CD4-positive, alpha-beta T cell treated with Interleukin-17A for 1 hour (primary cell): ENCODE data around the gene DGCR8.

Experiments used
- DNase-seq: peaks from one replicate; pipeline ENCODE4 v3.0.0-alpha.2; 2020

Gene DGCR8

DNA sequence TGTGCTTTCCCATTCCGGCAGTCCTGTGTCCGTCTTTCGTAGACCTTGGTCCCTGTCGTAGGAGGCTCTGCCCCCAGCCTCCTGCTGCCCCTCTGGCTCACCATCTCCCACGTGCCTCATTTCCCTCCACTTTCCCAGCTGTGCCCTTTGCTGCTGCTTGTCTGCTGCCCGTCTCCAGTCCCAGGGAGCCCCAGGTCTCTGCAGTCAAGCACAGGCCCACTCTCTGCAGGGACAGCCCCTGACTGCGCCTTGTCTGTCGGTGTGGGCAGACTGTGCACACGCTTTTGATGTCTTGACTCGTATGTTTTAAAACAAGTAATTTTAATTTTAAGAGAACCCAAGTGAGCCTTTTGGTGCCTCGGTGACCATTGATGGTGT, 12.4 kb downstream of the DGCR8 start:
- no peak for DNase-seq

DNA sequence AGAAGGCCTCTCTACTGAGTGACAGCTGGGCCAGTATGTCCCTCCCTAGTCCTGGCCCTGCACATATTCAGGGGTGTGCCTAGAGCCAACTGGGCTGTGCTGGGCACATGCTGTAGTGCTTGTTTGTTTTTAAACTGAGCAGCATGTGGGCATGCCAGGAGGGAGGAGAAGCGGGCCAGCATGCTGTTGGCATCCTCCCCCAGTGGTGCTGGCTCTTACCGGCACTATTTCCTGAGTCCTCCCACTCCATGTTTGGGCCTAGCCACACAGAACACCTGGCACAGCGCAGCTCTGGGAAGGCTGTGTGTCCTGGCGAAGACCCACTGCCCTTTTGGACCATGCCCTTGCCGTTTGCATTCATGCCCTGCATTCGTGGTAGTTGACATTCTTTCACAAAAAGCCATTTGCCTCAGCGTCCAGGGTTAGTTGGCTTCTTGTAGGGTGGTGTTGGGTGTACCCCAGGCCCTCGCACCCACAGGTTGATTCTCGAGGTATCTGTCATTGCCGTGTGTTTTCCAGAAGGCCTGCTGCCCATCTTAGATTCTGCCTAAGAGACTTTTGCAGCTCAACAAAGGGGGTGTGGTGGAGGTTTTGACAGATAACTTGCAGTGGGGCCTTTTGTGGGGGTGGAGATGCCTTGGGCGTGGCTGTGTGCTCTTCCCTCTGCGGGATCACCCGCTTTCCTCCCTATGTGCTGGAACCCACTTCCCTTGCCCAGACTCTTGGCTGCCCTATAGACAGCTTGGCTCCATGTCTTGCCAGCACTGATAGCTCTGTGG, 13.6 kb downstream of the DGCR8 start:
- no peak for DNase-seq

DNA sequence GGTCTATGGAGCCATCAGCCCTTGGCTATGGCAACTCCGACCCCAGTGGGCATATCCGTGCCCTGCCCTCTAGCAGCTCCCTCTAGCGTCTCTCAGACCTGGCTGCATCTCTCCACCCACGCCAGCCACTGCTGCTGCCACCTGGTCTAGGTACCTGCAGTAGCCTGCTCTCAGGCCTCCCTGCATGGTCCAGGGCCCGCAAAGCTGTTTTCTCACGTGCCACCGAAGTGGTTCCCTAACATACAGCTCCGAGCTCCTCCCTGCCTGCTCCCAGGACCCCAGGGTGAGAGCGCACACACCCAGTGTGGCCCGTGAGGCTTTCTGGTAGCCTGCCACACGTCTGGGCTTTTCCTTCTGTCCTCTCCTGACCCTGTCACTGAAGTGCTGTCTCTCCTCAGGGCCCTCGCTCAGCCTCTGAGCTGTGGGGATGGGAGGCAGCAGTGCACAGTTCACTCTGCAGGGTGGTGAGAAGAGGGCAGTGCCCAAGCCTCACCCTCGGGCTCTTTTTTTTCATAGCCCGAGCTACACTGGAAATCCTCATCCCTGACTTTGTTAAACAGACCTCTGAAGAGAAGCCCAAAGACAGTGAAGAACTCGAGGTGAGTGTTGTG, 14.3 kb downstream of the DGCR8 start:
- DNase-seq = no peak

DNA sequence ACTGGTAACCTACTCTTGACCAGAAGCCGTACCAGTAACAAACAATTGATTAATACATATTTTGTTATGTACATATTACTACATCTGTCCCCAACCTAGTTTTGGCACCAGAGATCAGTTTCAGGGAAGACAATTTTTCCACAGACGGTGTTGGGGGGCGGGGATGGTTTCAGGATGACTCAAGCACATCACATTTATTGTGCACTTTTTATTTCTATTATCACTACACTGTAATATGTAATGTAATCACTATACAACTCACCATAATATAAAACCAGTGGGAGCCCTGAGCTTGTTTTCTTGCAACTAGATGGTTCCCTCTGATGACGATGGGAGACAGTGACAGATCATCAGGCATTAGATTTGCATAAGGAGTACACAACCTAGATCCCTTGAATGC, 15.5 kb downstream of the DGCR8 start:
- no peak for DNase-seq

DNA sequence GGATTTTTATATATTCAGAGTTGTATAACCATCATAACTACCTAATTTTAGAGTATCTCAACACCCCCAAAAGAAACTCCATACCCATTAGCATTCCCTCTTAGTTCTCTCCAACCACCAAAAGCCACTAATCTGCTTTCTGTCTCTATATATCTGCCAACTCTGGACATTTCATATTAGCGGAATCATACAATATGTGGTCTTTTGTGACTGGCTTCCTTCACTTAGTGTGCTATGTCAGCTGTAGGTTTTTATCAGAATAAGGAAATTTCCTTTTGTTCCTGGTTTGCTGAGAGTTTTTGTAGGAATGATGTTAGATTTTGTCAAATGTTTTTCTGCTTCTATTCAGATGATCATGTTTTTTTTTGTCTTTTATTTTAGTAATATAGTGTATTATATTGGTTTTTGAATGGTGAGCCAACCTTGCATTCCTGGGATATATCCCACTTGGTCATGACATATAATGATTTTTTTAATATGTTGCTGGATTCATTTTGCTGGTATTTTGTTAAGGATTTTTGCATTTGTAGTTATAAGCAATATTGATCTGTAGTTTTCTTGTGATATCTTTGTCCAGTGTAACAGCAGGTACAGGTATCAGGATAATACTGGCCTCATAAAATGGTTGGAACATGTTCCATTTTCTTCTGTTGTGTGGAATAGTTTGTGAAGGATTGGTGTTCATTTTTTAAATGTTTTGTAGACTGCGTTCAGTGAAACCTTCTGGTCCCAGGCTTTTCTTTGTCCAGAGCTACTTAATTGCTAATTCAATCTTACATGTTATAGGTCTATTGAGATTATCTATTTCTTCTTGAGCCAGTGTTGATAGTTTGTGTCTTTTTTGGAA, 16.8 kb downstream of the DGCR8 start:
- DNase-seq = no peak

DNA sequence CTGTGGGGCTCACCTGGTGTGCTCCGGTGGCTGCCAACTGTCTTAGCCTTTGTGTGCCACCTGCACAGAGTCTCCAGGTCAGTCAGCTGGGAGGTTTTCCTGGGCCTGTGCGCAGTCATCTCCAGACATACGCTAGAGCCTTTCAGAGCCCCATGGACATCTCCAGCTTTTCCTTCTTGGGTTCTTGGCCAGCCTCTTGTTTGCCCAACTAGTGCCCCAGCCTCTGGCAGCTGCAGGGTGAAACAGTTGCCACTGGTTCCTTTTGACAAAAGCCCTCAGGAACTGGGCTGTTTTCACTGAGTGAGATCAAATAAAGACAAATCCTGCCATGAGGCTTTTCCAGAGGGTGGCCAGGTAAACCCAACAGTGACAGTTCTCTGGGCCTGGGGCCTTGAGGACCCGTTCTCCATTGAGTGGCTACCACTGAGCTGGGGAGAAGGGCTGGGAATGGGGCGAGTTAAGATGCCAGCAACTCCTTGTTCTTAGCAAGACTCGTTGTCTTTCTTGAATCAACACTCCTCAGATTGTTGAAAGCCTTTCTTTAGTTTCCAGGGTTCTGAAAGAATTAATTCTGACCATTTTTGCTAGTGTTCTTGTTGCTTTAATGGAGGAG, 19.2 kb downstream of the DGCR8 start:
- no peak for DNase-seq

DNA sequence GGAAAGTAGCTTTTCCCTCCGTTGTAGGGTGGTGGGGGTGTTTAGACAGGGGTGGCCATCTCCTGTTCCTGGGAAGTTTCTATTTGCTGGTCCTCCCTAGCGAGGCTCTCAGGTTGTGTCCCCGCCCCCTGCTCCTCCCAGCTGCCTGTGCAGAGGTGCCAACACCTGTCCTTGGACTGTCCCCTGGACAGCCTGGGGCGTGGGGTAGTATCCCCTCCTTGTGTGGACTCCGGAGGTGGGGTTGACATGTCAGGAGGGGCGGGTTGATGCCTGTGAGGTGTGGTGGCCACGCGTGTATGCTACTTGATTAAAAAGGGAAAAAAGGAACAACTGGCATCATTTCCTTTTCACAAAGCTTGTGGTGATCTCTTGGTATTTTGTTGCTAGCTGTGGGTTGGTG, 21.6 kb downstream of the DGCR8 start:
- DNase-seq = no peak

DNA sequence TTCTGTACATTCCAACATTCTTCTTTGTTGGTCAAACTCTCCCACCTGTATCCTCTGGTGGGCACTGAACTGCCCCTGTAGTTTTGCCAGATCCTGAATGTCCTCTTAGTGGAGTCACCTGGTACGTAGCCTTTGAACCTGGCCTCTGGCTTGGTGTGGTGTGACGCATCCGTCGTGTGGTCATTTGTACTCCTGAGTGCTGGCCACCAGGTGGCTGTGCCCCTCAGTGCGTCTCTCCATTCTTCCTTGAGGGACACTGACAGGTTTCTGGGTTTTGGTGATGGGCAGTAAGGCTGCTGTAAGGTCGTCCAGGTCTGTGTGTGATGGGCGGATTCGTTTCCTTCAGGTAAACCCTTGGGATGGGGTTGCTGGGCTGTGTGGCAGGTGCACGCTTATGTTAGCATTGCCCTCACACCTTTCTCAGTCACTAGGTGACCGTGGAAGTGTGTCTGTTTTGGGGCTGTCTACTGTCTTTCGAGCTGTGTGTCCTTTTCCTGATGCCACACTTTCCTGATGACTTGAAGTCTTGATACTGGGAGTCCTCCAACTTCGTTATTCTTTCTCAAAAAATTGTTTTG, 22.3 kb downstream of the DGCR8 start:
- no peak for DNase-seq

DNA sequence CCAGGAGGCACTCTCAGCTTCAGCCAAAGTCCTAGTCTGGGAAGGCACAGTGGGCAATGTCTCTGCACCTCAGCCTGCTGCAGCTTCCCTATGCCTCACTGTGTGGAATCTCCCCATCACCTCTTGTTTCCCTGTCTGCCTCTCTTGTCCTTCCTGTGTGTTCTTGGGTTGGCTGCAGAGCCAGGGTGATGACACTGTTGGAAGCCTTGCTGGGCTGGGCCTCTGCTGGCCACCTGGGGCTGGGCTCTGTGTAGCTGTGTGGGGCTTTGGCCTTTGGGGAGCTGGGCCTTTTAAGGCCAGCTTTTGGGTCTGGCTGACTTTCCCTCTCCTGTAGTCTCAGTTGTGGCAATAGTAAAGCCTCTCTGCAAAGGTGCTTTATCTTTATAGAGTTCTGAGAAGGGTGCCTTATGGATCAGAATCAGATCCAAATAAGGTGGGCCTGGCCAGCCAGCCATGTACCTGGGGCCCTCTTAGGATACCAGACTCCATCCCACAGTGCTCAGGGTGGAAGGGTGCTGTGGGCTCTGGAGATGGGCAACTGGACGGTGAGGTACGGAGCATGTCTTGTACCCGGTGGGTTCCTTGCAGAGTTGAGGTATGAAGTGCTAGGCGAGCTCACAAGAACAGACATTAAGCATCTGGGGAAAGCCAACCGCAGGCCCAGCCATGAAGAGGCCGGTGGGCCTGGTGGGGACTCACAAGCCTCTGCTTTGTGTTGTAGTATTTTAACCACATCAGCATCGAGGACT, 25.6 kb downstream of the DGCR8 start:
- no peak for DNase-seq

DNA sequence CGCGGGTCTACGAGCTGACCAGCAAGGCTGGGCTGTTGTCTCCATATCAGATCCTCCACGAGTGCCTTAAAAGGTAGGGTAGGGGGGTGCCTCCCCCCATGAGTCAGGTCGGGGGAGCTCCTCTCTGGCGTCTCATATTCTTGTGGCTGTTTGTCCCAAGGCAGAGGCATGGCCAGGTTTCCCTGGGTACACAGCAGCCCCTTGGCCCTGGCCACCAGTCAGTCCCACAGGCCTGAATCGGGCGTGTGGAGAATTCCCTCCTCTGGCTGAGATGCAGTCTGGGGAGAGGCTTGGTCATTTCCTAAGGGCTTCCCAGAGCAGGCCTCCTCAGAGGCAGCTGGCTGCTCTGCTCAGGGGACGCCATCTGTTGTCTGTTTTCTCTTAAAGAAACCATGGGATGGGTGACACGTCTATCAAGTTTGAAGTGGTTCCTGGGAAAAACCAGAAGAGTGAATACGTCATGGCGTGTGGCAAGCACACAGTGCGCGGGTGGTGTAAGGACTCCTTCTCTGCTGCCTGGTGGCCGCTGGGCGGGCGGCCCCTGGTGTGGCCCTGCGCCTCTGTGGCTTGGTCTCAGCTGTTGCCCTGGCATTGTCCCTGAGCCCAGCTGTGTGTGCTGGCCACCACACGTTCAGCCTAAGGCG, 26.3 kb downstream of the DGCR8 start:
- no peak for DNase-seq

DNA sequence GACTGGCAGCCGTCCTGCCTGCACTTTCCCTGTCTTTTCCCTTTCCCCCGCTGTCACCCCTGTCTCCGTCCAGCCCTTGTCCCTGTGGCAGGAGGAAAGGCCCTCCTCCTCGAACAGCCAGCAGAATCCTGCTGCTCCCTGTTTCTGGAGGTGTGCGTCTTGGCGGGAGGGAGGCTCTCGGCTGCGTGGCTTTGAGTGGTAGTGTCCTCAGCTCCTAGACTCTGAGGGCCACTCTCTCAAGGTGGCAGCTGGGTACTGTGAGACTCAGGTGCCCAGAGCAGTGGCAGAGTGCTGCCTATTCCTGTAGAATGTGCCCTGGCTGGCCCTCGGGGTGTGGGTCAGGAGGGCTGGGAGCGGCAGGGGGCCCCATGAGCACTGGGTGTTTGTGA, 26.8 kb downstream of the DGCR8 start:
- DNase-seq = no peak

DNA sequence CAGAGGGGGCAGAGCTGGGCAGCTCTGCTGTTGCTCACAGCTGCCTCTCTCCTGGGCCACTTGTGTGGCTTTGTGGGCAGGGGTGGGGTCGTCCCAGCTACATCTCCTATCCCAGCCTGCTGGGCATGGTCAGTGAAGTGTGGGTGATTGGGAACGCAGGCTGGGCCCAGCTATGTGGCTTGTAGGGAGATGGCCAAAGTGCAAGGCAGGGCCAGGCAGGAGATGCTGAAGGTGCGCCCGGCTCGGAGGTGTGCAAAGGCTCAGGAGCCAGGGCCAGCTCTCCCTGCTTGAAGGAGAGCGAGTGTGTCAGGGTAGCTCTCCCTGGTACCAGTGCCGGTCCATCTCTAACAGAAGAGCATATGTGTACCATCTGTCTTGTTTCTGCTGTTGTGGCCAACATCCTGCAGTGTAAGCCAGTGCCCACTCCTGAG, 27.4 kb downstream of the DGCR8 start:
- DNase-seq = no peak

DNA sequence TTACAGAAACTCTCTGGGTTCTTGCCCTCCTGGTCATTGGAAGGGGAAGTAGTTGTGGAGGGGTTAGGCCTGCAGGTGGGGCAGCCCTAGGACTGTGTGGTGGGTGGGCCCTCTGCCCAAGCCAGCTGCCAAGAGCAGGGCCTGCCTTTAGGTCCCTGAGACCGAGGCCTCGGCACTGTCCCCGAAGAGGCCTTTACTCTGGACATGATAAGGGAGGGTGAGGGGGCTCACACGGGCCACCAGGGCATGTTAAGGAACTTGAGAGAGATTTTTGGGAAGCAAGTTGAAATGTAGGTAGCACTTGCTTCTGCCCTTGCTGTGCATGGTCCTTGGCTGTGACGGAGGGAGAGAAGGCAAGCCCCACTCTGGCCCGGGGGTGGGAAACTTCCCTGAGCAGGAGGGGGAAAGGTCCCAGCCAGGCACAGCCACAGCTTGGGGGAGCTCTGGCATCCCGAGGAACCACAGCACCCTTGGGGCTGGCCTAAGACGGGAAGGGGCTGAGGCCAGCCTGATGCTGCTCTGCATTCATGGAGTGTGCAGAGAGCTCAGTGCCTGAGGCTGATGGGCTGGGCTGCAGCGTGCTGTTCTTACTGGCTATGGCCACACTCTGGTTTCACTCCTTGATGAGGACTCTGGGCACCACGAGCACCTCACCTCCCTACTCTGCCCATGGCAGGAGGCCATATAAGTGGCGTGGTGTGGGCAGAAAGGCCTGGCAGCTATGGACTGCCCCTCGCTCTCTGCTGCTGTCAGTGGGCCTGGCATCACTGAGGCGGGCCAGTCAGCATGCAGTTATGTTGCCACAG, 28.1 kb downstream of the DGCR8 start:
- DNase-seq = no peak

DNA sequence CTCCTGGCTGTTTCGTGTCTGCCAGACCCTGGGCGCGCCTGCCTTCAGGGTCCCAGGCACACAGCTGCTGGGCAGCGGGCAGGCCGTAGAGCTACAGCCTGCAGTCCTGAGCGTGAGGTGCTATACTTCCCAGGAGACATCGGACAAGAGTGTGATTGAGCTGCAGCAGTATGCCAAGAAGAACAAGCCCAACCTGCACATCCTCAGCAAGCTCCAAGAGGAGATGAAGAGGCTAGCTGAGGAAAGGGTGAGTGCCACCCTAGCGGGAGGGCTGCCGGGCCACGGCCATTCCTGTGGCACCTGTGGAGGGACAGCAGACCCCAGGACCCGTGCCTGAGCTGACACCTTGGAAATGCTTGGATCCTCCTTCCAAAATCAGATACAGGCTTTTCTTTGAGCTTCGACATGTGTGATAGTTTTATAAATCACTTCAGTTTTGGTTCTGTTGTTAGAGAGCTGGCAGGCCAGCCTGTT, 28.8 kb downstream of the DGCR8 start:
- no peak for DNase-seq

DNA sequence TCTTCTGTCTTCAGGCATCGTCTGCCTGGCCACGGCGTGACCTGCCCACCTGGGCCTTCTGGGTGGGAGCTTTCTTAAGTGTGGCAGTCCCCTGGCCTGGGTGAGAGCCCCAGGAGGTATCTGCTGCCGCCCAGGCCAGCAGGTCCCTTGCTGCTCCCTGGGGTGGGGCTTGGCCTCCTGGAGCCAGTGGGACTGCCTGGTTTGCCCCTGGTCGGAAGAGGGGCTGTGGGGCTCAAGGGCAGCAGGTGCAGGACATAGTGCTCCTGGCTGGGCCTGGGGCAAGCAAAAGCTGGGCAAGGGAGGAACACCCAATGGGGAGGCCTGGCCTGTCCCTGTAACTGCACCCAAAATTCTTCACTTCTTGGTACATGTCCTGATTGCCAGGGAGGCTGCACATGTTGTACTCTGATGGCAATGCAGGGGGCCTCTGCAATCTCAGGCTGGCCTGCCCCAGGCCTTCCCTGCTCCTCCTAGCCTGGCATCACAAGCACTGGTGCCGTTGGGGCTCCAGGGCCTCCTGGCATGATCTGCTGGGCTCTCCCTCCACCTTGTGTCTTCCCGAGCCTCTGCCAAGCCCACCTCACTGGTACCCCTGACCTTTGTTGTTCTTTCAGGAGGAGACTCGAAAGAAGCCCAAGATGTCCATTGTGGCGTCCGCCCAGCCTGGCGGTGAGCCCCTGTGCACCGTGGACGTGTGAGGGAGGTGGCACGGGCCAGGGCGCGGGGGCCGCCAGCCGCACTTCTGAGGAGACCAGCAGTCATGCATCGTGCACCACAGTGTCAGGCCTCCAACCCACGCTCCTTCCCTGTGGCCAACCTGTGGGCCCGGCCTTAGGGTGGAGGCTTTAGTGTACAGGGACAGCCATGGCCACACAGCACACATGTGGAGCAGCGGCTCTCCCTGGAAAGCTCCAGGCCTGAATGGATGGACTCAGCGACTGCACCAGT, 29.6 kb downstream of the DGCR8 start:
- no peak for DNase-seq

DNA sequence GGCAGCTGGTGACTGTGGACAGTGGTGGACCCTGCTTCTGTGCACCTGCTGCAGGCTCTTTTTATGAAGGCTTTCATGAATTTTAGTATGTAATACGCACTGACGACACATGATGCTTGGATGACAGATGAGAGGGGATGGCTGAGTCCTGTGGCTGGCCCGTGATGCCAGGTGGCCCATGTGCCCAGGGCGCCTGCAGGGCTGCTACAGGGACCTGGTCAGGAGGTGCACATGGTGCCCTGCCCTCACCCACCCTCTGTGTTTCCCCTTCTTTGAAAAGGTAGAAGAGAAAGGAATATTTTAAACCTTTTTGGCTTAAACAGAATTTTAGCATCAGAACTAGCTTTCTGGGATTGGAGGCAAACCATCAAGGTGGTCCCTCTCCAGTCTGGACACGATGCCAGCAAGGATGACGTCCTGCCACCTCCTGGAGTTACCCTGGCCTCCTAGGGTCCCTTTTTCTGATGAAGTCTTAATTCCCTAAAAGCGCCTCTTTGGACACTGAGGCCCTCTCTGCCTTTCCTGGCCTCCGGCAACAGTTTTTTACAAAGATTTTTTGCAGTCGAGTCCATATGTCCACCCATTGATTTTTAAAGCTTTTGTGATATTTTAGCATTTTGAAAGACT, 30.4 kb downstream of the DGCR8 start:
- DNase-seq = no peak

DNA sequence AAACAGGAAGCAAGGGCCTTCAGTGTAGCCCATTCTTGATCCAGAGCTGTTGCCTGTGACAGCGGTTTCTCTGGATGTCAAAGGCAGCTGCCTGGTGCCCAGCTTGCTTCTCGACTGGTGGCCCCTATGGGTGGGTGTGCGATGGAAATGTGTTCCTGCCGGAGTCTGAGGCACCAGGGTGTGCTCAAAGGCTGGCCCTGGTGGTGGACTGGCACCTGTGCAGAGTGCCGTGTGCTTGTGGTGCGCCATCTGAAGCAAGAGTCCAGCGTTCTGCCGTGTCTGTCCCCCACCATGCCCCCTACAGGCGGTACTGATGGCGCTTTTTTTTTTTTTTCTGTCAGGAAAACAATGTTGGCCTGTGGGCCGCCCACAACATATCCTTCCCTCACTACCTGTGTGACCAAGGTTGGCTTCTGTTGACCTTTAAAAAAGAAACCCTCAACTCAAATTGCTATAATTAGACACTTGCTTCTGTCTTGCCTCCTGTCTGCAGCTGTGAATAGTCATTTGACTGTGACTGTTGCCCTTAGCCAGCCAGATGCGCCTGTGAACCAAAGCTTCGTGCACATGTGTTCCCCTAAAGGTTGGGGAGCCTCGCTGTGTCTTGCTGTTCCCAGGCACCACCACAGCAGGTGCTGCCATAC, 31.1 kb downstream of the DGCR8 start:
- DNase-seq = peak; percentile 47
